ENCODE measurements around the gene HEPACAM2. TPM values are rescaled to one million over a fixed set of nuclear protein-coding genes. Genes with fewer than 3 reads are reported as not detected.

Gene HEPACAM2
- total RNA-seq, 1 experiment from 2014 or later, result not detected

DNA sequence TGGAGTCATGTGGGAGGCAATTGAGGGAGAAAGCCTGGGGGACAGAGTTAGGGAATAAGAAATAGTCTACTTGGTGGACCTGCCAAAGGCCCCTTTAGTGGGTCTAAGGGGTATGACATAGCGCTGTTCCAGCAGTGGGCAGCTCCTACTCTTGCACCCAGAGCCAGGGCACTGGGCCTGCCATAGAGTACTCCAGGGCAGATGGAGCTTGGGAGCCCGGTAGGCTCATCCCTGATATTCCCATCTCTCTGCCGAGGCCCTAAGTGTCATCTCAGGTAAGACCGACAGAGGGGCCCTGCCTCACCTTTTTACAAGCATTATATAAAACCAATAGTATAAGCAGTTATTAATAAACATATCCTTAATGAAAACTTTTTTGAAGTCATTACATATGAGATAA lies 87.7 kb downstream of the HEPACAM2 start:
- H3K4ac ChIP-seq (ENCODE audit: low read depth, low read length), result no peak overlapping the region
- no peak overlapping the region for H3T11ph ChIP-seq (ENCODE audit: low read length)
- no peaks in the 10 kb centered on the region for H3K27me3 ChIP-seq (ENCODE audit: insufficient read depth, low read length)
- TF ChIP-seq, protein P1, sequence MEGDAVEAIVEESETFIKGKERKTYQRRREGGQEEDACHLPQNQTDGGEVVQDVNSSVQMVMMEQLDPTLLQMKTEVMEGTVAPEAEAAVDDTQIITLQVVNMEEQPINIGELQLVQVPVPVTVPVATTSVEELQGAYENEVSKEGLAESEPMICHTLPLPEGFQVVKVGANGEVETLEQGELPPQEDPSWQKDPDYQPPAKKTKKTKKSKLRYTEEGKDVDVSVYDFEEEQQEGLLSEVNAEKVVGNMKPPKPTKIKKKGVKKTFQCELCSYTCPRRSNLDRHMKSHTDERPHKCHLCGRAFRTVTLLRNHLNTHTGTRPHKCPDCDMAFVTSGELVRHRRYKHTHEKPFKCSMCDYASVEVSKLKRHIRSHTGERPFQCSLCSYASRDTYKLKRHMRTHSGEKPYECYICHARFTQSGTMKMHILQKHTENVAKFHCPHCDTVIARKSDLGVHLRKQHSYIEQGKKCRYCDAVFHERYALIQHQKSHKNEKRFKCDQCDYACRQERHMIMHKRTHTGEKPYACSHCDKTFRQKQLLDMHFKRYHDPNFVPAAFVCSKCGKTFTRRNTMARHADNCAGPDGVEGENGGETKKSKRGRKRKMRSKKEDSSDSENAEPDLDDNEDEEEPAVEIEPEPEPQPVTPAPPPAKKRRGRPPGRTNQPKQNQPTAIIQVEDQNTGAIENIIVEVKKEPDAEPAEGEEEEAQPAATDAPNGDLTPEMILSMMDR (conservative IDR thresholded peaks at IDR 0.05), result no peak
- no peak overlapping the region for H2BK15ac ChIP-seq (ENCODE audit: low read depth, low read length)
- H3K4me3 Mint-ChIP-seq, result no peak overlapping the region
- no peak overlapping the region for H3K27ac Mint-ChIP-seq
- no peak overlapping the region for H4K8ac ChIP-seq (replicated peaks; ENCODE audit: insufficient read length, low read depth, low read length)
- H2BK120ac ChIP-seq (ENCODE audit: low read depth, low read length, poor library complexity, severe bottlenecking), result no peak overlapping the region
- no peak overlapping the region for H2AK5ac ChIP-seq (ENCODE audit: insufficient read length, low read length)
- H3K79me1 ChIP-seq (ENCODE audit: insufficient read depth, low read depth, low read length, poor library complexity, severe bottlenecking), result no peaks in the 10 kb centered on the region
- no peaks in the 10 kb centered on the region for H3K4me1 Mint-ChIP-seq
- H3K23ac ChIP-seq (ENCODE audit: insufficient read length, low read depth, low read length), result no peak overlapping the region
- no peak overlapping the region for H3K4me2 ChIP-seq (ENCODE audit: insufficient read depth, insufficient read length, low read length)
- no peak for DNase-seq
- no peaks in the 10 kb centered on the region for H3K79me2 ChIP-seq (ENCODE audit: insufficient read depth, low read length)
- no peak overlapping the region for H2BK12ac ChIP-seq (ENCODE audit: insufficient read length, low read depth, low read length)
- no peak overlapping the region for H4K91ac ChIP-seq (ENCODE audit: insufficient read length, low read depth, low read length)
- H3K9ac ChIP-seq (ENCODE audit: extremely low read depth, insufficient read length, low read length), result no peak overlapping the region
- WGBS (ENCODE audit: extremely low coverage, insufficient read length, low lambda C conversion rate), result no CpG with 5 or more reads among the region's 4 CpGs
- no peak overlapping the region for H3K56ac ChIP-seq (ENCODE audit: insufficient read length, low read depth, low read length)
- no peaks in the 10 kb centered on the region for H3K4me1 ChIP-seq (ENCODE audit: insufficient read depth, low read length)
- no peak overlapping the region for H4K5ac ChIP-seq (ENCODE audit: insufficient read length, low read depth, low read length)
- H2AFZ ChIP-seq (ENCODE audit: low read length), result no peak overlapping the region
- no peaks in the 10 kb centered on the region for H3K23me2 ChIP-seq (ENCODE audit: insufficient read length, low read depth, low read length, poor library complexity, severe bottlenecking)
- no peak overlapping the region for H3K14ac ChIP-seq (ENCODE audit: insufficient read depth, low read length)
- H3K18ac ChIP-seq (ENCODE audit: insufficient read length, low read depth, low read length), result no peak overlapping the region
- H3K27me3 Mint-ChIP-seq (ENCODE audit: low read depth), result peaks cover 17% of the 10 kb centered on the region
- H3K9me3 Mint-ChIP-seq, result no peaks in the 10 kb centered on the region
- H2BK20ac ChIP-seq (ENCODE audit: low read depth, low read length, poor library complexity, severe bottlenecking), result no peak overlapping the region
- H3K27ac ChIP-seq (ENCODE audit: insufficient read length, low read depth, low read length), result no peak overlapping the region
- no peak overlapping the region for H2BK5ac ChIP-seq (ENCODE audit: insufficient read length, low read length)
- H3K36me3 Mint-ChIP-seq (ENCODE audit: insufficient read depth in 1 of 3, low read depth in 3 of 3), result no peaks in the 10 kb centered on the region
- no peaks in the 10 kb centered on the region for H3K9me3 ChIP-seq (ENCODE audit: control insufficient read depth, low read depth, low read length)
- no peaks in the 10 kb centered on the region for H4K20me1 ChIP-seq (ENCODE audit: control insufficient read depth, insufficient read depth, insufficient read length)

Other genes starting within 250 kb of the HEPACAM2 start
- 0.07 TPM in 1 of 2 replicates, not detected in the other for gene SAMD9, start 108.5 kb downstream of the HEPACAM2 start, total RNA-seq (2021)
- gene SAMD9L, start 78.1 kb downstream of the HEPACAM2 start, total RNA-seq (2021), result not detected in 2 replicates
- gene VPS50, start 5.9 kb upstream of the HEPACAM2 start, total RNA-seq (2021), result 9.5 and 13.6 TPM in 2 replicates